Measurements from ENCODE around the gene HBD. TPM values are rescaled to one million over a fixed set of nuclear protein-coding genes. Genes with fewer than 3 reads are reported as not detected.

The HBD gene
- total RNA-seq, 2 experiments from 2014 or later, result not detected

DNA sequence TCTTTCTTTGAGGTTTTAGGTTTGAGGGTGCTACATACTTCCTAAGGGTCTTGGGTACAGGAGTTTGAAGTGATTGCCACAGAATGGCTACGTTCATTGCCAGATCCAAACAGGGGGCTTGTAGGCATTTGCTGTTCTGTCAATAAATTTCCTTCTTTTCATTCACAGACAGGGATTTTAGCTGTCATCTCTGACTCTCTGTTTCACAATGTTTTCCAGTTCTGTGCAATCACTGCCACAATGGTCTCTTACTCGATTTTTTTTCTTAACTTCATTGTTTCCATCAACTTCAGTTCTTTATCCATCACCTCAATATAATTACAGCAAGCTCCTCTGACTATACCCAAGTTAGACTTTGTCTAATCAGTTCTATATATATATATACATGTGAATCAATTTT is 6.2 kb upstream of the HBD start:
- intact Hi-C loops (cut with DNase I, micrococcal nuclease), result no loop called here
- POLR2A ChIA-PET, result no interaction called here
- no peak for ATAC-seq
- Mint-ChIP-seq H3K27me3 (peaks cover 8% of the 10 kb centered on the region), H3K27ac (no peak overlapping the region), H3K9me3 (ENCODE audit: low read depth) (no peaks in the 10 kb centered on the region), H3K4me1 (no peaks in the 10 kb centered on the region), H3K36me3 (ENCODE audit: low read depth) (no peaks in the 10 kb centered on the region), H3K4me3 (no peak overlapping the region)
- no peak for DNase-seq
- CTCF ChIA-PET, result no interaction called here

- H3K36me3 Mint-ChIP-seq (ENCODE audit: low read depth), result no peaks in the 10 kb centered on the region
- DNase-seq (no peak), ATAC-seq (no peak)
- H3K4me1 Mint-ChIP-seq, result no peaks in the 10 kb centered on the region
- CTCF ChIA-PET, result no interaction called here
- POLR2A ChIA-PET, result no interaction called here
- H3K27ac Mint-ChIP-seq, result no peak overlapping the region
- no peaks in the 10 kb centered on the region for H3K9me3 Mint-ChIP-seq (ENCODE audit: low read depth)
- no peak overlapping the region for H3K4me3 Mint-ChIP-seq
- intact Hi-C loops (cut with DNase I, micrococcal nuclease), result no loop called here
- H3K27me3 Mint-ChIP-seq, result peaks cover 8% of the 10 kb centered on the region
Observed at GRCh38 chr11:5240056-5240455, 5.8 kb upstream of the HBD start.

GRCh38 chr11:5239046-5239445 is 4.8 kb upstream of the HBD start:
- H3K4me1 Mint-ChIP-seq, result no peaks in the 10 kb centered on the region
- CTCF ChIA-PET, result no interaction called here
- H3K27me3 Mint-ChIP-seq, result peaks cover 3% of the 10 kb centered on the region
- ATAC-seq (no peak), DNase-seq (no peak)
- POLR2A ChIA-PET, result no interaction called here
- H3K36me3 Mint-ChIP-seq (ENCODE audit: low read depth), result no peaks in the 10 kb centered on the region
- intact Hi-C loops (cut with DNase I, micrococcal nuclease), result no loop called here
- H3K4me3 Mint-ChIP-seq, result no peak overlapping the region
- H3K27ac Mint-ChIP-seq, result no peak overlapping the region
- no peaks in the 10 kb centered on the region for H3K9me3 Mint-ChIP-seq (ENCODE audit: low read depth)

DNA sequence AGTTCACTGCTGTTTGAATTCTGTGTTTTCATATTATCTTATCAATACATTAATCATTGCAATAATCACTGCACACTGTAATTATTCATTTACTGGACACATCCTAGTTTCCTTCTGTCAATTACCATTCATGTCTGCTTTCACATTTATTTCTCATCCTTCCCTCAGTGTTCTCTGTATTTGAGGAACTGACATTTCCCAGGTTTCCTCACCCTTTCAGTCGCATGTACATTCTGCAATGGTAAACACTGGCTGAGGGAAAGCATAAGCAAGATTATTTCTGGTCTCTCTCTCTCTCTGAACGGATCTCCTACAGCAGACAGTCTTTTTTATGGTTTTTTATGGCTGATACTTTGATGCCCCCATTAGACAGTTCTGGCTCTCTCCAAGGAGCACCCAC is 4.2 kb upstream of the HBD start:
- no peak overlapping the region for H3K4me3 Mint-ChIP-seq
- H3K4me1 Mint-ChIP-seq, result no peaks in the 10 kb centered on the region
- ATAC-seq (no peak), DNase-seq (no peak)
- intact Hi-C loops (cut with DNase I, micrococcal nuclease), result no loop called here
- no peaks in the 10 kb centered on the region for H3K9me3 Mint-ChIP-seq (ENCODE audit: low read depth)
- no peaks in the 10 kb centered on the region for H3K36me3 Mint-ChIP-seq (ENCODE audit: low read depth)
- H3K27ac Mint-ChIP-seq, result no peak overlapping the region
- peaks cover 3% of the 10 kb centered on the region for H3K27me3 Mint-ChIP-seq
- ChIA-PET POLR2A (no interaction called here), CTCF (no interaction called here)

GRCh38 chr11:5237420-5237819 is 3.1 kb upstream of the HBD start:
- ATAC-seq (no peak), DNase-seq (no peak)
- ChIA-PET CTCF (no interaction called here), POLR2A (no interaction called here)
- Mint-ChIP-seq H3K4me3 (no peak overlapping the region), H3K36me3 (ENCODE audit: low read depth) (no peaks in the 10 kb centered on the region), H3K4me1 (no peaks in the 10 kb centered on the region), H3K27me3 (peaks cover 3% of the 10 kb centered on the region), H3K27ac (no peak overlapping the region), H3K9me3 (ENCODE audit: low read depth) (no peaks in the 10 kb centered on the region)
- intact Hi-C loops (cut with DNase I, micrococcal nuclease), result no loop called here

DNA sequence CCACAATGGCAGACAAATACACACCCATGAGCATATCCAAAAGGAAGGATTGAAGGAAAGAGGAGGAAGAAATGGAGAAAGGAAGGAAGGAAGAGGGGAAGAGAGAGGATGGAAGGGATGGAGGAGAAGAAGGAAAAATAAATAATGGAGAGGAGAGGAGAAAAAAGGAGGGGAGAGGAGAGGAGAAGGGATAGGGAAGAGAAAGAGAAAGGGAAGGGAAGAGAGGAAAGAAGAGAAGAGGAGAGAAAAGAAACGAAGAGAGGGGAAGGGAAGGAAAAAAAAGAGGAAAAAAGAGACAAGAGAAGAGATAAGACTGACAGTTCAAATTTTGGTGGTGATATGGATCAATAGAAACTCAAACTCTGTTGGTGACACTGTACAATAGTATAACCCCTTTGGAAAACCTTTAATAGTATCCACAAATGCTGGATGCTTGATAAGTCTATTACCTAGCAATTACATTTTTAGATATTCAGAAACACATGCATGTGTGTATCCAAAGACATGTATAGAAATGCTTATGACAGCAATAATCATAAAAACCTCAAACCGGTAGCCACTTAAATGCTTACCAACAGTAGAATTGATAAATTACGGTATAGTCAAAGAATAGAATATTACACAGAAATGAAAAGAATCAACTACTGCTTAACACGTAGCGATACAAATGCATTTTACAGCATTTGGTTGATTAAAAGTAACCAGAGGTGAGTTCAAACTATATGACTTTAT is 1.2 kb upstream of the HBD start:
- Mint-ChIP-seq H3K27me3 (peaks cover 5% of the 10 kb centered on the region), H3K9me3 (ENCODE audit: low read depth) (no peaks in the 10 kb centered on the region), H3K36me3 (ENCODE audit: low read depth) (no peaks in the 10 kb centered on the region), H3K4me3 (no peak overlapping the region), H3K27ac (no peak overlapping the region), H3K4me1 (no peaks in the 10 kb centered on the region)
- ChIA-PET CTCF (no interaction called here), POLR2A (no interaction called here)
- ATAC-seq, result no peak
- intact Hi-C loops (cut with DNase I, micrococcal nuclease), result no loop called here
- DNase-seq, result no peak

- ATAC-seq (no peak), DNase-seq (no peak)
- POLR2A ChIA-PET, result no interaction called here
- no peaks in the 10 kb centered on the region for H3K36me3 Mint-ChIP-seq (ENCODE audit: low read depth)
- peaks cover 2% of the 10 kb centered on the region for H3K27me3 Mint-ChIP-seq
- CTCF ChIA-PET, result no interaction called here
- intact Hi-C loops (cut with DNase I, micrococcal nuclease), result no loop called here
- H3K4me1 Mint-ChIP-seq, result no peaks in the 10 kb centered on the region
- no peak overlapping the region for H3K27ac Mint-ChIP-seq
- no peak overlapping the region for H3K4me3 Mint-ChIP-seq
- no peaks in the 10 kb centered on the region for H3K9me3 Mint-ChIP-seq (ENCODE audit: low read depth)
Observed at GRCh38 chr11:5233307-5233706, 976 bp downstream of the HBD start.

GRCh38 chr11:5232821-5233220 is 1.5 kb downstream of the HBD start:
- Mint-ChIP-seq H3K9me3 (ENCODE audit: low read depth) (no peaks in the 10 kb centered on the region), H3K27ac (no peak overlapping the region), H3K4me1 (no peaks in the 10 kb centered on the region), H3K27me3 (peaks cover 2% of the 10 kb centered on the region), H3K36me3 (ENCODE audit: low read depth) (no peaks in the 10 kb centered on the region), H3K4me3 (no peak overlapping the region)
- no peak for ATAC-seq
- ChIA-PET CTCF (no interaction called here), POLR2A (no interaction called here)
- intact Hi-C loops (cut with DNase I, micrococcal nuclease), result no loop called here
- DNase-seq, result no peak

DNA sequence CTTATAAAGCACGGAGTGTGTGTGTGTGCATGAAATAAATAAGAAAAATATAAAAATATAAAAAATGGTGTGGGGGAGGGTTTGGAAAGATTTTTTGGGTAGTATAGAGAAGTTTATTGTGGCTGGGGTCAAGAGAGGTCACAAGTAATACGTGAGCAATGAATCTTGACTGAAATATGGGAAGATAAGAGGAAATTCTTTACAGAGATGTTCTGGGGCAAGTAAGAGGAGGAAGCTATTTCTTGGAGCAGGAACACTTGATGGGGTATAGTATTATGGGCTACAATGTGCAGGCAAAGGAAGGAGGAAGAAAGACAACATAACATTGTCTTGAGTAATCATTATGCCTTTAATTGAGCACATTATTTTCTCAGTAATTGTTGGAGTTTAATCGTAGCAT is 2.1 kb downstream of the HBD start:
- ChIA-PET POLR2A (no interaction called here), CTCF (no interaction called here)
- Mint-ChIP-seq H3K36me3 (ENCODE audit: low read depth) (no peaks in the 10 kb centered on the region), H3K4me1 (no peaks in the 10 kb centered on the region), H3K27ac (no peak overlapping the region), H3K27me3 (peaks cover 2% of the 10 kb centered on the region), H3K9me3 (ENCODE audit: low read depth) (no peaks in the 10 kb centered on the region), H3K4me3 (no peak overlapping the region)
- no peak for ATAC-seq
- intact Hi-C loops (cut with DNase I, micrococcal nuclease), result no loop called here
- DNase-seq, result no peak

DNA sequence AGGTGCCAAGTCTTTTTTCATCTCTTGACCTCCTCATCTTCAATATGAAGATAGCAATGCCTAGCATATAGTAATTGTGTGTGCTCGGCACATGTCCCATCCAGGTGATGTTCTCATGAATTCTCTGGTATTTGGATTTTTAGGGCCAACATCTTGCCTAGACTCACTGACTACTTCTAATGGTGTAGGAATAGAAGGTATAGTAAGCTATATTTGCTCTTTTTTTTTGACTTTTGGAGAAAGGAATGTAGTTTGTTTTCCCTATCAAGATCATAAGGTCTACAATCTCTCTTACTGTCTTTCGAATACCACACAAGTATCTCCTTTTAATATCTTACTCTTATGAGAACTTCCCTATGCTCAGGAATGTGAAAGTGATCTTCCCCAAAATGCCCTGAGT is 3.2 kb downstream of the HBD start:
- H3K27me3 Mint-ChIP-seq, result peaks cover 2% of the 10 kb centered on the region
- ATAC-seq, result no peak
- ChIA-PET POLR2A (no interaction called here), CTCF (no interaction called here)
- no peak overlapping the region for H3K27ac Mint-ChIP-seq
- no peaks in the 10 kb centered on the region for H3K4me1 Mint-ChIP-seq
- no peak for DNase-seq
- intact Hi-C loops (cut with DNase I, micrococcal nuclease), result no loop called here
- no peaks in the 10 kb centered on the region for H3K36me3 Mint-ChIP-seq (ENCODE audit: low read depth)
- no peak overlapping the region for H3K4me3 Mint-ChIP-seq
- H3K9me3 Mint-ChIP-seq (ENCODE audit: low read depth), result no peaks in the 10 kb centered on the region

GRCh38 chr11:5230266-5230665 is 4.0 kb downstream of the HBD start:
- POLR2A ChIA-PET, result no interaction called here
- ATAC-seq (no peak), DNase-seq (no peak)
- H3K27ac Mint-ChIP-seq, result no peak overlapping the region
- H3K36me3 Mint-ChIP-seq (ENCODE audit: low read depth), result no peaks in the 10 kb centered on the region
- no peaks in the 10 kb centered on the region for H3K9me3 Mint-ChIP-seq (ENCODE audit: low read depth)
- H3K4me3 Mint-ChIP-seq, result no peak overlapping the region
- CTCF ChIA-PET, result no interaction called here
- H3K27me3 Mint-ChIP-seq, result peaks cover 2% of the 10 kb centered on the region
- H3K4me1 Mint-ChIP-seq, result no peaks in the 10 kb centered on the region
- intact Hi-C loops (cut with DNase I, micrococcal nuclease), result no loop called here

- DNase-seq (no peak), ATAC-seq (no peak)
- ChIA-PET POLR2A (no interaction called here), CTCF (no interaction called here)
- Mint-ChIP-seq H3K4me1 (no peaks in the 10 kb centered on the region), H3K27ac (no peak overlapping the region), H3K4me3 (no peak overlapping the region), H3K36me3 (ENCODE audit: low read depth) (no peaks in the 10 kb centered on the region), H3K27me3 (peaks cover 2% of the 10 kb centered on the region), H3K9me3 (ENCODE audit: low read depth) (no peaks in the 10 kb centered on the region)
- intact Hi-C loops (cut with DNase I, micrococcal nuclease), result no loop called here
Observed at GRCh38 chr11:5229796-5230195, 4.5 kb downstream of the HBD start.

- CTCF ChIA-PET, result no interaction called here
- no peak for DNase-seq
- Mint-ChIP-seq H3K4me3 (no peak overlapping the region), H3K4me1 (no peaks in the 10 kb centered on the region), H3K36me3 (ENCODE audit: low read depth) (no peaks in the 10 kb centered on the region), H3K9me3 (ENCODE audit: low read depth) (no peaks in the 10 kb centered on the region), H3K27me3 (peaks cover 2% of the 10 kb centered on the region), H3K27ac (no peak overlapping the region)
- ATAC-seq, result no peak
- POLR2A ChIA-PET, result no interaction called here
- intact Hi-C loops (cut with DNase I, micrococcal nuclease), result no loop called here
Observed at GRCh38 chr11:5229356-5229755, 4.9 kb downstream of the HBD start.

Data from activated CD4-positive, alpha-beta T cell treated with anti-CD3 and anti-CD28 coated beads for 36 hours (primary cell).